ENCODE data around the gene UCK1.

DNA sequence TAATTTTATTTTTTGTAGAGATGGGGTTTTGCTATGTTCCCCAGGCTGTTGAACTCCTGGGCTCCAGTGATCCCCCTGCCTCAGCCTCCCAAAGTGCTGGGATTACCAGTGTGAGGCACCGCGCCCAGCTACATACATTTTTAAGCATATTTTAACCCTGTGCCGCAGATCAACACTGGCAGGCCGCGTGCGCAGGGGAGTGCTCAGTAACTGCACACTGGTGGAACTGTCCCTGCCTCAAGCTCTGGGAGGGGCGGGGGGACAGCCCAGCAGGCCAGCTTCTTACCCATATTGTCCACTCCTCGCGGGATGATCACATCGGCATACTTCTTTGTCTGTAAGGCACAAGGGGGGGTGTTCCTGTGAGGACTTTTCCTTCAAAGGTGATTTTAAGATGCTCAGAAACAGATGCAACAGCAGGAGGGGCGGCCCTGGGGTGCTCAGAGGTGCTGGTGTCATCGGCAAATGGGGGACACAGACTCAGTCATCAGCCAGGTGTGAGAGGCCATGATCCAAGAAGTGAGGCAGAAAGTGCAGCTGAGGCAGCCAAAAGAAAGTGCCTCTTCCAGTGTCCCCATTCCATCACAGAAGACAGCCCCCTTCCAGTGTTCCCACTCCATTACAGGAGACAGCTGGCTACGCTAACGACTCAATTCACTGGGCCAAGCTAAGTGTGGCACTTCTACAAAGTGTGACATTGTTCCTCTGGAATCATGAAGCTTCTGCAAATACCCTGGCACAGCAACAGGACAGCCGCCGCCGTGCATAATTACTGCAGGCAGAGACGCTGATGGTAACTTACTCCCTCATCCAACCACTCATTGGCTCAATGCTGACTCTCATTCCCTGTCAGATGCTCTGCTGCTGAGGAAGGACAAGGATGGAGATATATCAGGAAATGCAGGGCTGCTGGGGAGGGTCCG, 5.2 kb downstream of the UCK1 start:
- TF ChIP-seq, protein P1, sequence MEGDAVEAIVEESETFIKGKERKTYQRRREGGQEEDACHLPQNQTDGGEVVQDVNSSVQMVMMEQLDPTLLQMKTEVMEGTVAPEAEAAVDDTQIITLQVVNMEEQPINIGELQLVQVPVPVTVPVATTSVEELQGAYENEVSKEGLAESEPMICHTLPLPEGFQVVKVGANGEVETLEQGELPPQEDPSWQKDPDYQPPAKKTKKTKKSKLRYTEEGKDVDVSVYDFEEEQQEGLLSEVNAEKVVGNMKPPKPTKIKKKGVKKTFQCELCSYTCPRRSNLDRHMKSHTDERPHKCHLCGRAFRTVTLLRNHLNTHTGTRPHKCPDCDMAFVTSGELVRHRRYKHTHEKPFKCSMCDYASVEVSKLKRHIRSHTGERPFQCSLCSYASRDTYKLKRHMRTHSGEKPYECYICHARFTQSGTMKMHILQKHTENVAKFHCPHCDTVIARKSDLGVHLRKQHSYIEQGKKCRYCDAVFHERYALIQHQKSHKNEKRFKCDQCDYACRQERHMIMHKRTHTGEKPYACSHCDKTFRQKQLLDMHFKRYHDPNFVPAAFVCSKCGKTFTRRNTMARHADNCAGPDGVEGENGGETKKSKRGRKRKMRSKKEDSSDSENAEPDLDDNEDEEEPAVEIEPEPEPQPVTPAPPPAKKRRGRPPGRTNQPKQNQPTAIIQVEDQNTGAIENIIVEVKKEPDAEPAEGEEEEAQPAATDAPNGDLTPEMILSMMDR (IDR thresholded peaks at IDR 0.05): no peak
- no peak for TF ChIP-seq FOSL2 (IDR thresholded peaks at IDR 0.05)
- no peak for TF ChIP-seq FOSL2 (CRISPR knock-in tag; IDR thresholded peaks at IDR 0.05)
- no peak for TF ChIP-seq MAFK (IDR thresholded peaks at IDR 0.05; ENCODE audit: partially characterized antibody)
- TF ChIP-seq POLR2A (IDR thresholded peaks at IDR 0.05; ENCODE audit: low read length): no peak
- TF ChIP-seq POLR2AphosphoS2 (conservative IDR thresholded peaks at IDR 0.05; ENCODE audit: low read length): no peak
